ENCODE measurements around the gene DUSP18. TPM values are rescaled to one million over a fixed set of nuclear protein-coding genes. Genes with fewer than 3 reads are reported as not detected.
A peak's percentile ranks its signal among the peaks of the same experiment; 100 is the strongest.

DUSP18 gene
- polyA plus RNA-seq, 2 of the 4 experiments (the other 2 are of a cell fraction): 3.4 to 7.2 TPM

DNA sequence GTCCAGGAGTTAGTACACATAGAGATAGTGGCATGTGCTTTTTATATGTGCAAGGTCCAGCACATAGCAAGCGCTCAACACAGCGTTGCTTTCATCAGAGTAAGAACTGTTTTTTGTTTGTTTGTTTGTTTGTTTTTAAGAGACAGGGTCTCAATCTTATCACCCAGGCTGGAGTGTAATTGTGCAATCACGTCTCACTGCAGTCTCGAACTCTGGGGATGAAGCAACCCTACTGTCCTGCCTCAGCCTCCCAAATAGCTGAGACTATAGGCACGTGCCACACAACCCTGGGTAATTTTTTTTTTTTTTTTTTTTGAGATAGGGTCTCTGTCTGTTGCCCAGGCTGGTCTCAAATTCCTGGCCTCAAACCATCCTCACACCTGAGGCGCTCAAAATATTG, 49.9 kb downstream of the DUSP18 start:
- Histone ChIP-seq H3K4me1 (no peaks in the 10 kb centered on the region), H3K4me2 (no peak overlapping the region), H3K9me3 (no peaks in the 10 kb centered on the region), H3K27ac (no peak overlapping the region), H3K4me3 (no peak overlapping the region)
- DNase-seq (ENCODE audit: low read depth in 1 of 2, low spot score in 1 of 2) (no peak), FAIRE-seq (no peak), ATAC-seq (no peak)
- ChIA-PET POLR2A (no interaction called here), CTCF (interaction anchor here (2.1 to 2.3 kb wide), 2 partner anchors 9 to 138 kb away, joined by 5 to 7 read pairs; no protein-coding TSS in a partner anchor)
- 79% methylated on average over 6 of the region's 6 CpGs for WGBS (ENCODE audit: missing lambda C conversion rate)
- no peak for TF ChIP-seq FOSB (CRISPR knock-in tag; IDR thresholded peaks at IDR 0.05)
- TF ChIP-seq ZSCAN20 (CRISPR knock-in tag; IDR thresholded peaks at IDR 0.05): no peak
- TF ChIP-seq CHD4 (IDR thresholded peaks at IDR 0.05; ENCODE audit: borderline replicate concordance): no peak
- TF ChIP-seq RFX5 (IDR thresholded peaks at IDR 0.05): no peak
- TF ChIP-seq RCOR1 (IDR thresholded peaks at IDR 0.05; ENCODE audit: low read depth, low read length): no peak
- no peak for TF ChIP-seq EP300 (IDR thresholded peaks at IDR 0.05)

GRCh38 chr22:30615543-30615954, 52.1 kb downstream of the DUSP18 start:
- 68% methylated on average over 7 of the region's 7 CpGs for WGBS (ENCODE audit: missing lambda C conversion rate)
- ATAC-seq: no peak
- no peak for FAIRE-seq
- TF ChIP-seq MAFK (IDR thresholded peaks at IDR 0.05; ENCODE audit: partially characterized antibody) (peak; percentile 98), BHLHE40 (IDR thresholded peaks at IDR 0.05; ENCODE audit: low read depth, low read length) (no peak)
- no peak for DNase-seq (ENCODE audit: low read depth in 1 of 2, low spot score in 1 of 2)
- ChIA-PET CTCF (interaction anchor here (1.1 to 2.8 kb wide), 4 partner anchors 10 to 140 kb away, joined by 3 to 7 read pairs (median 6); no protein-coding TSS in a partner anchor), POLR2A (no interaction called here)
- H3K4me2 ChIP-seq: no peak overlapping the region
- no peaks in the 10 kb centered on the region for H3K4me1 ChIP-seq
- no peak overlapping the region for H3K4me3 ChIP-seq
- no peak overlapping the region for H3K27ac ChIP-seq
- H3K9me3 ChIP-seq: no peaks in the 10 kb centered on the region

DNA sequence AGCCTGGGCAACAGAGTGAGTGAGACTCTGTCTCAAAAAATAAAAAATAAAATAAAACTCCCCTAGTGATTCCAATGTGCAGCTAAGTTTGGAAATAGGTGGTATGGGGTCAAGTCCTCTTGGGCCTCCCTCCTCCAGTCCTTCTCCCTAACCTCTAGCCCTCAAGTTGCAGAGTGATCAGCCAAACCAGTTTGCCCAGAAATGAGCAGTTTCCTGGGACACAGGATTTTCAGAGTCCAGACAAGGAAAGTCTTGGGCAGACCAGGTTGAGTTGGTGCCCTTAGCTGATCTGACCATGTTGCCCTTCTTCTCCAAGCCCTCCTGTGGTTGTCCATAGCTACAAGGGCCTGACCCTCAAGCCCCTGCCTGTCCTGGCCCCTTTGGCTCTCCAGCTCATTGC, 52.8 kb downstream of the DUSP18 start:
- H3K4me3 ChIP-seq: no peak overlapping the region
- peaks cover under 1% of the 10 kb centered on the region; the same call in 2 of the 3 replicates for H3K4me1 ChIP-seq
- ATAC-seq (no peak), DNase-seq (ENCODE audit: low read depth in 1 of 2, low spot score in 1 of 2) (no peak), FAIRE-seq (no peak)
- H3K4me2 ChIP-seq: no peak overlapping the region
- CTCF ChIA-PET: interaction anchor here (1.1 to 2.8 kb wide), 2 partner anchors 19 to 141 kb away, joined by 3 to 7 read pairs; no protein-coding TSS in a partner anchor
- POLR2A ChIA-PET: no interaction called here
- TF ChIP-seq PHF8 (IDR thresholded peaks at IDR 0.05; ENCODE audit: borderline replicate concordance, low read depth) (no peak), POLR2AphosphoS2 (conservative IDR thresholded peaks at IDR 0.05; ENCODE audit: low read length) (no peak), HEYL (CRISPR knock-in tag; IDR thresholded peaks at IDR 0.05) (no peak), SMC3 (IDR thresholded peaks at IDR 0.05) (no peak), CHD4 (IDR thresholded peaks at IDR 0.05; ENCODE audit: borderline replicate concordance) (no peak), GATA3 (IDR thresholded peaks at IDR 0.05; ENCODE audit: borderline replicate concordance) (no peak), TP53 (CRISPR knock-in tag; IDR thresholded peaks at IDR 0.05) (no peak)
- TF ChIP-seq, protein P1, sequence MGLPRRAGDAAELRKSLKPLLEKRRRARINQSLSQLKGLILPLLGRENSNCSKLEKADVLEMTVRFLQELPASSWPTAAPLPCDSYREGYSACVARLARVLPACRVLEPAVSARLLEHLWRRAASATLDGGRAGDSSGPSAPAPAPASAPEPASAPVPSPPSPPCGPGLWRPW (IDR thresholded peaks at IDR 0.05): no peak
- no peak overlapping the region for H3K27ac ChIP-seq
- no peaks in the 10 kb centered on the region for H3K9me3 ChIP-seq

GRCh38 chr22:30614268-30614667, 53.4 kb downstream of the DUSP18 start:
- no peak for FAIRE-seq
- no peak for DNase-seq (ENCODE audit: low read depth in 1 of 2, low spot score in 1 of 2)
- no peak for TF ChIP-seq REST (IDR thresholded peaks at IDR 0.05)
- Histone ChIP-seq H3K27ac (no peak overlapping the region), H3K9me3 (no peaks in the 10 kb centered on the region), H3K4me2 (no peak overlapping the region), H3K4me1 (peaks cover 7% of the 10 kb centered on the region), H3K4me3 (no peak overlapping the region)
- ChIA-PET POLR2A (no interaction called here), CTCF (interaction anchor here (1.1 to 2.8 kb wide), 2 partner anchors 20 to 141 kb away, joined by 3 to 7 read pairs; no protein-coding TSS in a partner anchor)
- 90% methylated on average over 7 of the region's 7 CpGs for WGBS (ENCODE audit: missing lambda C conversion rate)
- ATAC-seq: no peak

Measured in A549 (cell line).